ENCODE measurements around the gene SYNDIG1. TPM values are rescaled to one million over a fixed set of nuclear protein-coding genes. Genes with fewer than 3 reads are reported as not detected.

SYNDIG1 gene
- total and polyA plus RNA-seq, 9 of the 15 experiments (the other 6 are each of a cell fraction or from before 2014, with no cell fraction given) = not detected

GRCh38 chr20:24615353-24615752, 145.9 kb downstream of the SYNDIG1 start:
- no peak overlapping the region for H3K4me2 ChIP-seq (ENCODE audit: insufficient read depth, low read length)
- H3K79me2 ChIP-seq (ENCODE audit: control insufficient read depth, insufficient read depth, low read length) = no peaks in the 10 kb centered on the region
- FAIRE-seq (no peak), ATAC-seq (no peak), DNase-seq (ENCODE audit: extremely low read depth in 1 of 4, low spot score in 3 of 4) (no peak)
- H3K36me3 ChIP-seq (ENCODE audit: control insufficient read depth, insufficient read depth, low read length) = no peaks in the 10 kb centered on the region
- H2AFZ ChIP-seq (ENCODE audit: low read depth, low read length) = no peak overlapping the region
- no peaks in the 10 kb centered on the region for H4K20me1 ChIP-seq (replicated peaks; ENCODE audit: control insufficient read depth, insufficient read depth, low read length)
- in situ Hi-C loops (cut with MboI) (no loop called here), intact Hi-C loops (cut with micrococcal nuclease) (no loop called here)
- H3K4me3 ChIP-seq = no peak overlapping the region
- CTCF ChIA-PET (ENCODE audit: low intra/inter-chr PET ratio) = no interaction called here
- no peak for TF ChIP-seq EP400 (IDR thresholded peaks at IDR 0.05)
- TF ChIP-seq, protein P1, sequence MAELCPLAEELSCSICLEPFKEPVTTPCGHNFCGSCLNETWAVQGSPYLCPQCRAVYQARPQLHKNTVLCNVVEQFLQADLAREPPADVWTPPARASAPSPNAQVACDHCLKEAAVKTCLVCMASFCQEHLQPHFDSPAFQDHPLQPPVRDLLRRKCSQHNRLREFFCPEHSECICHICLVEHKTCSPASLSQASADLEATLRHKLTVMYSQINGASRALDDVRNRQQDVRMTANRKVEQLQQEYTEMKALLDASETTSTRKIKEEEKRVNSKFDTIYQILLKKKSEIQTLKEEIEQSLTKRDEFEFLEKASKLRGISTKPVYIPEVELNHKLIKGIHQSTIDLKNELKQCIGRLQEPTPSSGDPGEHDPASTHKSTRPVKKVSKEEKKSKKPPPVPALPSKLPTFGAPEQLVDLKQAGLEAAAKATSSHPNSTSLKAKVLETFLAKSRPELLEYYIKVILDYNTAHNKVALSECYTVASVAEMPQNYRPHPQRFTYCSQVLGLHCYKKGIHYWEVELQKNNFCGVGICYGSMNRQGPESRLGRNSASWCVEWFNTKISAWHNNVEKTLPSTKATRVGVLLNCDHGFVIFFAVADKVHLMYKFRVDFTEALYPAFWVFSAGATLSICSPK (IDR thresholded peaks at IDR 0.05; ENCODE audit: borderline replicate concordance) = no peak
- no peak for TF ChIP-seq ZNF785 (CRISPR knock-in tag; IDR thresholded peaks at IDR 0.05)
- TF ChIP-seq KDM4B (IDR thresholded peaks at IDR 0.05; ENCODE audit: borderline replicate concordance in 2 of 2, low read depth in 1 of 2) = no peak
- H3K9me1 ChIP-seq (ENCODE audit: control insufficient read depth, insufficient read depth, low read length) = no peaks in the 10 kb centered on the region
- no peaks in the 10 kb centered on the region for H3K4me1 ChIP-seq (replicated peaks in 1 of 2; ENCODE audit: control insufficient read depth in 2 of 2, insufficient read depth in 2 of 2, low read length in 2 of 2)
- no TSS peak for BruUV-seq (replicated peaks)
- H3K9ac ChIP-seq (ENCODE audit: insufficient read depth in 1 of 2, low read depth in 2 of 2, low read length in 2 of 2) = no peak overlapping the region
- no peaks in the 10 kb centered on the region for H3K9me3 ChIP-seq (replicated peaks; ENCODE audit: control insufficient read depth, insufficient read depth, low read depth, low read length)
- 0% methylated on average over 8 of the region's 8 CpGs for WGBS (ENCODE audit: insufficient coverage, low coverage, missing lambda C conversion rate)
- H3K27ac ChIP-seq (ENCODE audit: extremely low read depth, low read depth, low read length) = no peak overlapping the region
- H3K27me3 ChIP-seq (ENCODE audit: control insufficient read depth in 2 of 2, insufficient read depth in 2 of 2, low read length in 2 of 2) = peaks cover 0 to 13% of the 10 kb centered on the region in 2 experiments; a peak in 1 of 5 replicates
- POLR2A ChIA-PET = no interaction called here
